Panc1 (cell line): ENCODE data around the gene TARS2. TPM values are rescaled to one million over a fixed set of nuclear protein-coding genes. Genes with fewer than 3 reads are reported as not detected.

Experiments
- ATAC-seq: fragments of 200-7000 bp; cut with Tn5 transposase; 2 replicates; pipeline ENCODE4 v1.9.1; 2020; ENCODE audit warnings: mild to moderate bottlenecking, moderate library complexity
- BruUV-seq: library from RNA; stranded (reverse); fragments of 400-500 nt; replicated peaks from 2 replicates; lab custom pipeline; 2021; lab: Mats Ljungman, UMichigan
- CTCF ChIA-PET: fragments of 300-600 bp; sonication (Branson Sonifier 250); formaldehyde crosslinking; loops from one replicate; lab custom pipeline; 2022; ENCODE audit warnings: antibody characterized with exemption; lab: Charles Lee
- POLR2A ChIA-PET: fragments of 300-600 bp; sonication (Branson Sonifier 250); formaldehyde crosslinking; loops from one replicate; lab custom pipeline; 2022; ENCODE audit warnings: antibody characterized with exemption; lab: Charles Lee
- DNase-seq: peaks from one replicate; pipeline ENCODE4 v3.0.0-alpha.2; 2010; ENCODE audit warnings: low read depth, low spot score
- H3K27ac ChIP-seq: 2 replicates; pipeline ENCODE4 v1.5.1; 2011; ENCODE audit warnings: mild to moderate bottlenecking, low read length, inconsistent platforms
- H3K27me3 ChIP-seq: fragments of 200-500 bp; sonication (Bioruptor generic); 2 replicates; pipeline ENCODE4 v1.6.0; 2014; ENCODE audit warnings: low read length, inconsistent platforms; ENCODE audit not compliant: control insufficient read depth, insufficient read depth
- H3K36me3 ChIP-seq: fragments of 200-500 bp; sonication (Bioruptor generic); 2 replicates; pipeline ENCODE4 v1.5.1; 2014; ENCODE audit warnings: inconsistent platforms, mild to moderate bottlenecking, low read length, moderate library complexity; ENCODE audit not compliant: control insufficient read depth, insufficient read depth
- H3K4me1 ChIP-seq: 2 replicates; pipeline ENCODE4 v1.5.1; 2011; ENCODE audit warnings: inconsistent platforms, mild to moderate bottlenecking, low read length, moderate library complexity; ENCODE audit not compliant: control insufficient read depth, insufficient read depth
- H3K4me3 ChIP-seq, 2 experiments: 2 replicates each; pipeline ENCODE4 v1.5.1; 2011 to 2012; ENCODE audit warnings: low read depth in 2 of 2, low read length in 2 of 2, mild to moderate bottlenecking in 2 of 2, inconsistent platforms in 1 of 2, moderate library complexity in 1 of 2
- H3K9me3 ChIP-seq: fragments of 200-500 bp; sonication (Bioruptor generic); 2 replicates; pipeline ENCODE4 v1.5.1; 2014; ENCODE audit warnings: low read depth, mild to moderate bottlenecking, inconsistent platforms, low read length, moderate library complexity; ENCODE audit not compliant: control insufficient read depth, insufficient read depth
- CTCF ChIP-seq: fragments of 450-650 bp; IDR thresholded peaks from 2 replicates; pipeline ENCODE4 v1.5.1; 2017; ENCODE audit warnings: mild to moderate bottlenecking
- POLR2AphosphoS5 ChIP-seq: IDR thresholded peaks from 2 replicates; pipeline ENCODE4 v1.6.1; 2012; ENCODE audit warnings: mild to moderate bottlenecking, low read depth, low read length, moderate library complexity
- REST ChIP-seq, 2 experiments: IDR thresholded peaks; 2 replicates each; pipeline ENCODE4 v1.6.1; 2011 to 2012; ENCODE audit warnings: low read depth in 2 of 2, control low read depth in 1 of 2, low read length in 1 of 2, mild to moderate bottlenecking in 1 of 2, moderate library complexity in 1 of 2; ENCODE audit not compliant: insufficient read depth in 1 of 2
- SIN3A ChIP-seq: IDR thresholded peaks from 2 replicates; pipeline ENCODE4 v1.6.1; 2012; ENCODE audit warnings: low read depth, mild to moderate bottlenecking, low read length, moderate library complexity, borderline replicate concordance; ENCODE audit not compliant: insufficient read depth
- TCF7L2 ChIP-seq: IDR thresholded peaks from 2 replicates; pipeline ENCODE4 v1.6.1; 2011; ENCODE audit warnings: mild to moderate bottlenecking, low read depth, low read length, inconsistent platforms
- in situ Hi-C: cut with HindIII; loops from 2 replicates; pipeline ENCODE4 v1.10.0; 2016; ENCODE audit warnings: low sequenced_read_pairs, low pct_unique_long_range_greater_than_20kb
- intact Hi-C: fragments of 100-400 bp; cut with micrococcal nuclease; formaldehyde crosslinking; loops from one replicate; pipeline ENCODE4 v1.10.0; 2022; ENCODE audit not compliant: unreplicated experiment
- total RNA-seq: library from RNA; stranded (reverse); gene quantifications from one replicate; pipeline ENCODE4 v1.2.1, GENCODE V29; 2021; ENCODE audit not compliant: unreplicated experiment

TARS2 gene
- total RNA-seq, 1 experiment from 2014 or later: 28.2 TPM

GRCh38 chr1:150505431-150505830 is 18.2 kb downstream of the TARS2 start:
- H3K4me3 ChIP-seq: no peak overlapping the region
- H3K9me3 ChIP-seq: no peaks in the 10 kb centered on the region
- BruUV-seq: no TSS peak
- no peaks in the 10 kb centered on the region for H3K27me3 ChIP-seq
- no peaks in the 10 kb centered on the region for H3K4me1 ChIP-seq
- H3K36me3 ChIP-seq: peaks cover 2% of the 10 kb centered on the region; the same call in 1 of the 2 replicates
- in situ Hi-C loops (no loop called here), intact Hi-C loops (no loop called here)
- H3K27ac ChIP-seq: no peak overlapping the region
- DNase-seq: no peak
- no peak for ATAC-seq
- POLR2A ChIA-PET: no interaction called here
- CTCF ChIA-PET: no interaction called here
- no peak for TF ChIP-seq REST (IDR thresholded peaks at IDR 0.05; ENCODE audit: insufficient read depth in 1 of 2, low read depth in 2 of 2, low read length in 1 of 2)
- no peak for TF ChIP-seq POLR2AphosphoS5
- no peak for TF ChIP-seq SIN3A
- TF ChIP-seq CTCF: no peak
- no peak for TF ChIP-seq TCF7L2

GRCh38 chr1:150507912-150508864 is 21.0 kb downstream of the TARS2 start, which contains the start of gene ECM1:
ECM1 (plus strand) TSS chr1:150508109; CDS start chr1:150508210, 101 bp downstream.
- ATAC-seq (peak; percentile 59; the same call in 1 of the 2 replicates), DNase-seq (no peak)
- Histone ChIP-seq H3K27me3 (no peaks in the 10 kb centered on the region), H3K9me3 (no peaks in the 10 kb centered on the region), H3K36me3 (peaks cover 2% of the 10 kb centered on the region; the same call in 1 of the 2 replicates), H3K4me3 (no peak within 1 kb of the TSS), H3K4me1 (no peaks in the 10 kb centered on the region), H3K27ac (no peak within 1 kb of the TSS)
- in situ Hi-C loops: no loop called here
- BruUV-seq: no TSS peak
- ChIA-PET CTCF (no interaction called here), POLR2A (no interaction called here)
- intact Hi-C loops: no loop called here
- no peak for TF ChIP-seq CTCF
- no peak for TF ChIP-seq SIN3A
- TF ChIP-seq POLR2AphosphoS5: no peak
- TF ChIP-seq REST (IDR thresholded peaks at IDR 0.05; ENCODE audit: insufficient read depth in 1 of 2, low read depth in 2 of 2, low read length in 1 of 2): no peak
- no peak for TF ChIP-seq TCF7L2
